Panc1 (cell line): ENCODE data around the gene CBL. TPM values are rescaled to one million over a fixed set of nuclear protein-coding genes. Genes with fewer than 3 reads are reported as not detected.

Source experiments
- ATAC-seq: fragments of 200-7000 bp; cut with Tn5 transposase; 2 replicates; pipeline ENCODE4 v1.9.1; 2020; ENCODE audit warnings: mild to moderate bottlenecking, moderate library complexity
- BruUV-seq: library from RNA; stranded (reverse); fragments of 400-500 nt; replicated peaks from 2 replicates; lab custom pipeline; 2021; lab: Mats Ljungman, UMichigan
- CTCF ChIA-PET: fragments of 300-600 bp; sonication (Branson Sonifier 250); formaldehyde crosslinking; loops from one replicate; lab custom pipeline; 2022; ENCODE audit warnings: antibody characterized with exemption; lab: Charles Lee
- POLR2A ChIA-PET: fragments of 300-600 bp; sonication (Branson Sonifier 250); formaldehyde crosslinking; loops from one replicate; lab custom pipeline; 2022; ENCODE audit warnings: antibody characterized with exemption; lab: Charles Lee
- DNase-seq: peaks from one replicate; pipeline ENCODE4 v3.0.0-alpha.2; 2010; ENCODE audit warnings: low read depth, low spot score
- H3K27ac ChIP-seq: 2 replicates; pipeline ENCODE4 v1.5.1; 2011; ENCODE audit warnings: mild to moderate bottlenecking, low read length, inconsistent platforms
- H3K27me3 ChIP-seq: fragments of 200-500 bp; sonication (Bioruptor generic); 2 replicates; pipeline ENCODE4 v1.6.0; 2014; ENCODE audit warnings: low read length, inconsistent platforms; ENCODE audit not compliant: control insufficient read depth, insufficient read depth
- H3K36me3 ChIP-seq: fragments of 200-500 bp; sonication (Bioruptor generic); 2 replicates; pipeline ENCODE4 v1.5.1; 2014; ENCODE audit warnings: inconsistent platforms, mild to moderate bottlenecking, low read length, moderate library complexity; ENCODE audit not compliant: control insufficient read depth, insufficient read depth
- H3K4me1 ChIP-seq: 2 replicates; pipeline ENCODE4 v1.5.1; 2011; ENCODE audit warnings: inconsistent platforms, mild to moderate bottlenecking, low read length, moderate library complexity; ENCODE audit not compliant: control insufficient read depth, insufficient read depth
- H3K4me3 ChIP-seq, 2 experiments: 2 replicates each; pipeline ENCODE4 v1.5.1; 2011 to 2012; ENCODE audit warnings: low read depth in 2 of 2, low read length in 2 of 2, mild to moderate bottlenecking in 2 of 2, inconsistent platforms in 1 of 2, moderate library complexity in 1 of 2
- H3K9me3 ChIP-seq: fragments of 200-500 bp; sonication (Bioruptor generic); 2 replicates; pipeline ENCODE4 v1.5.1; 2014; ENCODE audit warnings: low read depth, mild to moderate bottlenecking, inconsistent platforms, low read length, moderate library complexity; ENCODE audit not compliant: control insufficient read depth, insufficient read depth
- CTCF ChIP-seq: fragments of 450-650 bp; IDR thresholded peaks from 2 replicates; pipeline ENCODE4 v1.5.1; 2017; ENCODE audit warnings: mild to moderate bottlenecking
- POLR2AphosphoS5 ChIP-seq: IDR thresholded peaks from 2 replicates; pipeline ENCODE4 v1.6.1; 2012; ENCODE audit warnings: mild to moderate bottlenecking, low read depth, low read length, moderate library complexity
- REST ChIP-seq, 2 experiments: IDR thresholded peaks; 2 replicates each; pipeline ENCODE4 v1.6.1; 2011 to 2012; ENCODE audit warnings: low read depth in 2 of 2, control low read depth in 1 of 2, low read length in 1 of 2, mild to moderate bottlenecking in 1 of 2, moderate library complexity in 1 of 2; ENCODE audit not compliant: insufficient read depth in 1 of 2
- SIN3A ChIP-seq: IDR thresholded peaks from 2 replicates; pipeline ENCODE4 v1.6.1; 2012; ENCODE audit warnings: low read depth, mild to moderate bottlenecking, low read length, moderate library complexity, borderline replicate concordance; ENCODE audit not compliant: insufficient read depth
- TCF7L2 ChIP-seq: IDR thresholded peaks from 2 replicates; pipeline ENCODE4 v1.6.1; 2011; ENCODE audit warnings: mild to moderate bottlenecking, low read depth, low read length, inconsistent platforms
- in situ Hi-C: cut with HindIII; loops from 2 replicates; pipeline ENCODE4 v1.10.0; 2016; ENCODE audit warnings: low sequenced_read_pairs, low pct_unique_long_range_greater_than_20kb
- intact Hi-C: fragments of 100-400 bp; cut with micrococcal nuclease; formaldehyde crosslinking; loops from one replicate; pipeline ENCODE4 v1.10.0; 2022; ENCODE audit not compliant: unreplicated experiment
- total RNA-seq: library from RNA; stranded (reverse); gene quantifications from one replicate; pipeline ENCODE4 v1.2.1, GENCODE V29; 2021; ENCODE audit not compliant: unreplicated experiment

The CBL gene
- total RNA-seq, 1 experiment from 2014 or later: 69.9 TPM

- ChIA-PET CTCF (interaction anchor here (0.6 to 1.2 kb wide), 6 partner anchors 17 to 817 kb away, joined by 3 to 10 read pairs (median 4); no protein-coding TSS in a partner anchor), POLR2A (no interaction called here)
- ATAC-seq: no peak
- TF ChIP-seq POLR2AphosphoS5 (no peak), REST (IDR thresholded peaks at IDR 0.05; ENCODE audit: insufficient read depth in 1 of 2, low read depth in 2 of 2, low read length in 1 of 2) (no peak), TCF7L2 (no peak), CTCF (no peak), SIN3A (no peak)
- Histone ChIP-seq H3K27ac (no peak overlapping the region), H3K4me1 (peaks cover 3% of the 10 kb centered on the region; the same call in 1 of the 2 replicates), H3K27me3 (no peaks in the 10 kb centered on the region), H3K36me3 (no peaks in the 10 kb centered on the region), H3K4me3 (no peak overlapping the region), H3K9me3 (no peaks in the 10 kb centered on the region)
- DNase-seq: no peak
- intact Hi-C loops: no loop called here
- in situ Hi-C loops: no loop called here
- no TSS peak for BruUV-seq
Measured at GRCh38 chr11:119355091-119355843, 149.1 kb downstream of the CBL start.

GRCh38 chr11:119356349-119357031, 150.4 kb downstream of the CBL start:
- H3K4me1 ChIP-seq: peaks cover 12% of the 10 kb centered on the region
- no peak overlapping the region; a peak in 1 of 4 replicates for H3K4me3 ChIP-seq
- no peaks in the 10 kb centered on the region for H3K36me3 ChIP-seq
- DNase-seq (no peak), ATAC-seq (no peak)
- ChIA-PET CTCF (interaction anchor here (0.5 to 1.2 kb wide), 9 partner anchors 12 to 317 kb away, joined by 3 to 10 read pairs (median 4); no protein-coding TSS in a partner anchor), POLR2A (no interaction called here)
- H3K9me3 ChIP-seq: no peaks in the 10 kb centered on the region
- intact Hi-C loops (no loop called here), in situ Hi-C loops (no loop called here)
- no peaks in the 10 kb centered on the region for H3K27me3 ChIP-seq
- BruUV-seq: no TSS peak
- no peak overlapping the region for H3K27ac ChIP-seq
- TF ChIP-seq SIN3A: no peak
- TF ChIP-seq CTCF: peak; percentile 84; the same call in 1 of the 2 replicates
